Measurements from ENCODE around the gene SURF4. TPM values are rescaled to one million over a fixed set of nuclear protein-coding genes. Genes with fewer than 3 reads are reported as not detected.

SURF4 gene
- total RNA-seq, 1 donor from 2014 or later = 188 TPM

- no peak for TF ChIP-seq CTCF (IDR thresholded peaks at IDR 0.05; ENCODE audit: insufficient read depth, low read length, poor library complexity, severe bottlenecking)
- peaks cover 2% of the 10 kb centered on the region for H3K36me3 ChIP-seq (ENCODE audit: control insufficient read depth, insufficient read depth, low read length)
- no peak for DNase-seq (ENCODE audit: low read depth)
- H3K27me3 ChIP-seq (ENCODE audit: control insufficient read depth, insufficient read depth, low read length) = no peaks in the 10 kb centered on the region
- no peak overlapping the region for H3K4me3 ChIP-seq (ENCODE audit: low read depth, low read length)
Measured at GRCh38 chr9:133372144-133372543, 3.7 kb downstream of the SURF4 start.

GRCh38 chr9:133371261-133371711, 4.6 kb downstream of the SURF4 start:
- Histone ChIP-seq H3K36me3 (ENCODE audit: control insufficient read depth, insufficient read depth, low read length) (peaks cover 2% of the 10 kb centered on the region), H3K27me3 (ENCODE audit: control insufficient read depth, insufficient read depth, low read length) (no peaks in the 10 kb centered on the region), H3K4me3 (ENCODE audit: low read depth, low read length) (no peak overlapping the region)
- no peak for TF ChIP-seq CTCF (IDR thresholded peaks at IDR 0.05; ENCODE audit: insufficient read depth, low read length, poor library complexity, severe bottlenecking)
- DNase-seq (ENCODE audit: low read depth) = no peak

GRCh38 chr9:133370685-133371084, 5.2 kb downstream of the SURF4 start:
- peaks cover 2% of the 10 kb centered on the region for H3K36me3 ChIP-seq (ENCODE audit: control insufficient read depth, insufficient read depth, low read length)
- H3K4me3 ChIP-seq (ENCODE audit: low read depth, low read length) = no peak overlapping the region
- no peaks in the 10 kb centered on the region for H3K27me3 ChIP-seq (ENCODE audit: control insufficient read depth, insufficient read depth, low read length)
- no peak for DNase-seq (ENCODE audit: low read depth)
- no peak for TF ChIP-seq CTCF (IDR thresholded peaks at IDR 0.05; ENCODE audit: insufficient read depth, low read length, poor library complexity, severe bottlenecking)

GRCh38 chr9:133369933-133370332, 5.9 kb downstream of the SURF4 start:
- H3K27me3 ChIP-seq (ENCODE audit: control insufficient read depth, insufficient read depth, low read length) = no peaks in the 10 kb centered on the region
- no peak for TF ChIP-seq CTCF (IDR thresholded peaks at IDR 0.05; ENCODE audit: insufficient read depth, low read length, poor library complexity, severe bottlenecking)
- peaks cover 2% of the 10 kb centered on the region for H3K36me3 ChIP-seq (ENCODE audit: control insufficient read depth, insufficient read depth, low read length)
- no peak for DNase-seq (ENCODE audit: low read depth)
- H3K4me3 ChIP-seq (ENCODE audit: low read depth, low read length) = no peak overlapping the region

- no peak for DNase-seq (ENCODE audit: low read depth)
- Histone ChIP-seq H3K4me3 (ENCODE audit: low read depth, low read length) (no peak overlapping the region), H3K36me3 (ENCODE audit: control insufficient read depth, insufficient read depth, low read length) (peaks cover 2% of the 10 kb centered on the region), H3K27me3 (ENCODE audit: control insufficient read depth, insufficient read depth, low read length) (no peaks in the 10 kb centered on the region)
- no peak for TF ChIP-seq CTCF (IDR thresholded peaks at IDR 0.05; ENCODE audit: insufficient read depth, low read length, poor library complexity, severe bottlenecking)
Measured at GRCh38 chr9:133369422-133369821, 6.4 kb downstream of the SURF4 start.

GRCh38 chr9:133368249-133368881, 7.5 kb downstream of the SURF4 start:
- DNase-seq (ENCODE audit: low read depth) = no peak
- no peak for TF ChIP-seq CTCF (IDR thresholded peaks at IDR 0.05; ENCODE audit: insufficient read depth, low read length, poor library complexity, severe bottlenecking)
- peaks cover 2% of the 10 kb centered on the region for H3K36me3 ChIP-seq (ENCODE audit: control insufficient read depth, insufficient read depth, low read length)
- H3K27me3 ChIP-seq (ENCODE audit: control insufficient read depth, insufficient read depth, low read length) = no peaks in the 10 kb centered on the region
- H3K4me3 ChIP-seq (ENCODE audit: low read depth, low read length) = no peak overlapping the region
